DND-41 (cell line): ENCODE data around the gene MCF2L.

Source experiments
- CTCF ChIP-seq: IDR thresholded peaks from 2 replicates; pipeline ENCODE4 v1.5.1; 2012; ENCODE audit warnings: borderline replicate concordance, low read length, moderate library complexity, mild to moderate bottlenecking; ENCODE audit not compliant: poor library complexity, severe bottlenecking; ENCODE audit errors: extremely low read depth
- EZH2 ChIP-seq: IDR thresholded peaks from 3 replicates; pipeline ENCODE4 v1.6.1; 2012; ENCODE audit warnings: borderline replicate concordance, low read depth, mild to moderate bottlenecking, moderate library complexity, low read length, inconsistent platforms; ENCODE audit not compliant: severe bottlenecking

GRCh38 chr13:113013878-113014751 is 45.1 kb downstream of the MCF2L start:
- TF ChIP-seq CTCF (no peak), EZH2 (no peak)
